ENCODE data around the gene STX1B. TPM values are rescaled to one million over a fixed set of nuclear protein-coding genes. Genes with fewer than 3 reads are reported as not detected.

The STX1B gene
- total RNA-seq, 2 experiments from 2014 or later: 0.47 to 2.1 TPM

DNA sequence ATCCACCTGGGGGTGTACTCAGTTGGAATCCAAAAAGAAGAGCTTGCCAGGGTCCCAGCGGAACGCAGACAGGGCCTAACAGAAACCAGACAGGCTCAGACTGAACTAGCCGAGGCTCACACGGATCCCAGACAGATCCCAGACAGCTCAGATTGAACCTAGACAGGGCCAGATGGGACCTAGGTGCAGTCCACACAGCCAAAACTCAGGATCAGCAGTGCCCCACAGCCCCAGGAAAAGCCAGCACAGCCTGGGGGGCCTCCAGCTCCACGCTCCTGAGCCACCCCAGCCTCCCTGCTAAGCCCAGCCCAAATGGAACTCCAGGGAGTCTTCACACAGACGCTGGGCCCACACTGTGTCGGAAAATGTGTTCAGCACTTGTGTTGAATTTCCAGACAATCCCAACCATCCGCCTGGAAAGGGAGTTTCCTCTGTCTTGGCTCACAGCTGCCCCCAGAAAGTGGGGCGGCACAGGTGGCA is 7.5 kb downstream of the STX1B start:
- H4K20me1 ChIP-seq (ENCODE audit: insufficient read depth, low read length): no peaks in the 10 kb centered on the region
- intact Hi-C loops (cut with micrococcal nuclease; ENCODE audit: unreplicated experiment): no loop called here

DNA sequence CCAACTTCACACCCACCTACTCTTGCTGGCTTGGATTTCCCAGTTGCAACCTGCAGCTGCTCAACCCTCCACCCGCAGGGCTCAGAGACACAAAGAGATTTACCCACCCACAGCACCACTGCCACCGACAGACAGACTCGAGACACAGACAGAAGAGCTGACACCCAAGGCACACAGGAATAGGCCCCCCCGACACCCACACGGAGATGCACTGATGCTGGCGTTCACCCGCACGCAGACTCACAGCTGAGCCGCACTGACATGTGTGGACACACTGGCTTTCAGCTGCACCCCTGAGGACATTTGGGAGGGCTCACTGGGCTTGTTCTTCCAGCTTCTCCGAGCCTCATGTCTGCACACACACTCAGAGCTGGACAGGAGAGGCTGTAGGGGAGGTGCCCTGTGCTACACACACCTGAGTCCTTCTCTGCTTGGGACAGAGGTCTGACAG is 8.2 kb downstream of the STX1B start:
- Histone ChIP-seq H3K36me3 (ENCODE audit: insufficient read depth, low read length) (no peaks in the 10 kb centered on the region), H3K4me1 (ENCODE audit: insufficient read depth, low read length, poor library complexity, severe bottlenecking) (no peaks in the 10 kb centered on the region), H3K27ac (ENCODE audit: low read depth, low read length, poor library complexity, severe bottlenecking) (no peak overlapping the region), H3K9me2 (ENCODE audit: insufficient read depth, low read length) (no peaks in the 10 kb centered on the region), H4K20me1 (ENCODE audit: insufficient read depth, low read length) (no peaks in the 10 kb centered on the region), H2AFZ (ENCODE audit: low read length) (no peak overlapping the region), H3K4me2 (ENCODE audit: low read length) (no peak overlapping the region), H3K9me3 (ENCODE audit: low read length) (no peaks in the 10 kb centered on the region), H3K79me2 (ENCODE audit: insufficient read depth, low read depth, low read length) (no peaks in the 10 kb centered on the region), H3K4me3 (ENCODE audit: low read depth, low read length, poor library complexity, severe bottlenecking) (no peak overlapping the region)
- CTCF ChIA-PET (ENCODE audit: unreplicated experiment): interaction anchor here (0.6 kb wide), 2 partner anchors 115 to 242 kb away, joined by 6 to 8 read pairs; partner anchors contain the start of gene KAT8
- TF ChIP-seq EZH2phosphoT487 (IDR thresholded peaks at IDR 0.05; ENCODE audit: borderline replicate concordance, low read depth, low read length): no peak
- TF ChIP-seq, protein P1, sequence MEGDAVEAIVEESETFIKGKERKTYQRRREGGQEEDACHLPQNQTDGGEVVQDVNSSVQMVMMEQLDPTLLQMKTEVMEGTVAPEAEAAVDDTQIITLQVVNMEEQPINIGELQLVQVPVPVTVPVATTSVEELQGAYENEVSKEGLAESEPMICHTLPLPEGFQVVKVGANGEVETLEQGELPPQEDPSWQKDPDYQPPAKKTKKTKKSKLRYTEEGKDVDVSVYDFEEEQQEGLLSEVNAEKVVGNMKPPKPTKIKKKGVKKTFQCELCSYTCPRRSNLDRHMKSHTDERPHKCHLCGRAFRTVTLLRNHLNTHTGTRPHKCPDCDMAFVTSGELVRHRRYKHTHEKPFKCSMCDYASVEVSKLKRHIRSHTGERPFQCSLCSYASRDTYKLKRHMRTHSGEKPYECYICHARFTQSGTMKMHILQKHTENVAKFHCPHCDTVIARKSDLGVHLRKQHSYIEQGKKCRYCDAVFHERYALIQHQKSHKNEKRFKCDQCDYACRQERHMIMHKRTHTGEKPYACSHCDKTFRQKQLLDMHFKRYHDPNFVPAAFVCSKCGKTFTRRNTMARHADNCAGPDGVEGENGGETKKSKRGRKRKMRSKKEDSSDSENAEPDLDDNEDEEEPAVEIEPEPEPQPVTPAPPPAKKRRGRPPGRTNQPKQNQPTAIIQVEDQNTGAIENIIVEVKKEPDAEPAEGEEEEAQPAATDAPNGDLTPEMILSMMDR (conservative IDR thresholded peaks at IDR 0.05; ENCODE audit: low read length): no peak
- intact Hi-C loops (cut with micrococcal nuclease; ENCODE audit: unreplicated experiment): no loop called here
- no TSS peak for BruUV-seq (replicated peaks)
- POLR2A ChIA-PET: interaction anchor here (1.0 kb wide), 1 partner anchor 12 kb away, joined by 4 read pairs; no protein-coding TSS in a partner anchor
- no peak for DNase-seq (ENCODE audit: low spot score)

More for the DNA sequence above, 7.5 kb downstream of the STX1B start:
- TF ChIP-seq, protein P1 (conservative IDR thresholded peaks at IDR 0.05; ENCODE audit: low read length): no peak
- TF ChIP-seq EZH2phosphoT487 (IDR thresholded peaks at IDR 0.05; ENCODE audit: borderline replicate concordance, low read depth, low read length): no peak
- CTCF ChIA-PET (ENCODE audit: unreplicated experiment): interaction anchor here (0.6 kb wide), 1 partner anchor 115 kb away, joined by 6 read pairs; the partner anchor contains the start of gene KAT8
- H3K4me3 ChIP-seq (ENCODE audit: low read depth, low read length, poor library complexity, severe bottlenecking): no peak overlapping the region
- no peak for DNase-seq (ENCODE audit: low spot score)
- H3K79me2 ChIP-seq (ENCODE audit: insufficient read depth, low read depth, low read length): no peaks in the 10 kb centered on the region
- no peak overlapping the region for H3K27ac ChIP-seq (ENCODE audit: low read depth, low read length, poor library complexity, severe bottlenecking)
- H2AFZ ChIP-seq (ENCODE audit: low read length): no peak overlapping the region
- no peaks in the 10 kb centered on the region for H3K36me3 ChIP-seq (ENCODE audit: insufficient read depth, low read length)
- no peak overlapping the region for H3K4me2 ChIP-seq (ENCODE audit: low read length)
- POLR2A ChIA-PET: interaction anchor here (0.8 to 1.0 kb wide), 2 partner anchors 12 to 40 kb away, joined by 3 to 4 read pairs; no protein-coding TSS in a partner anchor
- BruUV-seq (replicated peaks): no TSS peak
- no peaks in the 10 kb centered on the region for H3K9me2 ChIP-seq (ENCODE audit: insufficient read depth, low read length)
- H3K9me3 ChIP-seq (ENCODE audit: low read length): no peaks in the 10 kb centered on the region
- H3K4me1 ChIP-seq (ENCODE audit: insufficient read depth, low read length, poor library complexity, severe bottlenecking): no peaks in the 10 kb centered on the region
